Measurements from ENCODE around the gene SPATA2. TPM values are rescaled to one million over a fixed set of nuclear protein-coding genes. Genes with fewer than 3 reads are reported as not detected.

SPATA2 gene
- total RNA-seq, 1 experiment from 2014 or later = 6.6 TPM

GRCh38 chr20:49910340-49910706 is 5.0 kb downstream of the SPATA2 start:
- TF ChIP-seq EGR1 (IDR thresholded peaks at IDR 0.05; ENCODE audit: low read depth) (no peak), TCF7L2 (IDR thresholded peaks at IDR 0.05; ENCODE audit: borderline replicate concordance, extremely low read depth, insufficient read depth, insufficient read length) (no peak), EZH2phosphoT487 (IDR thresholded peaks at IDR 0.05; ENCODE audit: borderline replicate concordance) (no peak), MAX (IDR thresholded peaks at IDR 0.05) (no peak), EZH2 (IDR thresholded peaks at IDR 0.05) (no peak), CEBPB (IDR thresholded peaks at IDR 0.05; ENCODE audit: low read depth) (no peak), SIN3A (IDR thresholded peaks at IDR 0.05; ENCODE audit: low read depth) (no peak), SRF (IDR thresholded peaks at IDR 0.05; ENCODE audit: low read depth) (no peak), POLR2A (IDR thresholded peaks at IDR 0.05; ENCODE audit: borderline replicate concordance, extremely low read depth, insufficient read depth, insufficient read length) (no peak), CTCF (IDR thresholded peaks at IDR 0.05 in 2 of 3, conservative IDR thresholded peaks at IDR 0.05 in 1 of 3; ENCODE audit: borderline replicate concordance in 1 of 3, insufficient read depth in 1 of 3, low read depth in 2 of 3, low read length in 2 of 3) (no peak), SP1 (IDR thresholded peaks at IDR 0.05; ENCODE audit: low read depth) (no peak), ZFX (IDR thresholded peaks at IDR 0.05) (no peak), ELF1 (IDR thresholded peaks at IDR 0.05; ENCODE audit: borderline replicate concordance, low read depth) (no peak), ATF3 (IDR thresholded peaks at IDR 0.05) (no peak)
- Histone ChIP-seq H3K36me3 (ENCODE audit: control insufficient read depth in 1 of 2, insufficient read depth in 2 of 2, low read length in 2 of 2) (peaks cover 0 to 10% of the 10 kb centered on the region in 2 experiments; a peak in 2 of 4 replicates), H3K4me2 (ENCODE audit: low read length) (no peak overlapping the region), H3K9me3 (ENCODE audit: control insufficient read depth in 1 of 2, insufficient read depth in 1 of 2, low read depth in 1 of 2, low read length in 2 of 2) (no peaks in the 10 kb centered on the region), H3K9ac (ENCODE audit: low read length) (no peak overlapping the region), H3K79me2 (ENCODE audit: insufficient read depth, low read length) (peaks cover 59% of the 10 kb centered on the region), H2AFZ (ENCODE audit: low read depth, low read length, poor library complexity, severe bottlenecking) (no peak overlapping the region), H3K4me3 (replicated peaks in 1 of 2; ENCODE audit: low read depth in 1 of 2, low read length in 2 of 2) (no peak overlapping the region), H3K9me2 (ENCODE audit: insufficient read depth) (no peaks in the 10 kb centered on the region), H3K27me3 (ENCODE audit: insufficient read depth, low read length) (no peaks in the 10 kb centered on the region), H3K27ac (ENCODE audit: low read depth, low read length) (no peak overlapping the region; the same call in 1 of the 2 replicates), H3K4me1 (ENCODE audit: control insufficient read depth in 1 of 2, insufficient read depth in 2 of 2, low read length in 2 of 2) (peaks cover 9 to 10% of the 10 kb centered on the region in 2 experiments; a peak in 3 of 4 replicates), H4K20me1 (ENCODE audit: insufficient read depth) (no peaks in the 10 kb centered on the region)
- RAD21 ChIA-PET (ENCODE audit: low non-redundant PET in 1 of 2, low total read pairs in 2 of 2, uncharacterized antibody in 2 of 2, unreplicated experiment in 2 of 2) = interaction anchor here in 1 of 2 experiments (0.6 kb wide), 1 partner anchor 19 kb away, joined by 3 read pairs; no protein-coding TSS in a partner anchor
- POLR2A ChIA-PET = no interaction called here
- DNase-seq (ENCODE audit: low read depth, low spot score) (no peak), ATAC-seq (no peak)
- intact Hi-C loops (cut with micrococcal nuclease) = no loop called here
- CTCF ChIA-PET = interaction anchor here (1.0 kb wide), 1 partner anchor 161 kb away, joined by 3 read pairs; no protein-coding TSS in a partner anchor
- no TSS peak for BruUV-seq (replicated peaks)
